ENCODE data around the gene EPM2A.
A peak's percentile ranks its signal among the peaks of the same experiment; 100 is the strongest.

EPM2A gene

GRCh38 chr6:145736661-145737144 lies 1.4 kb upstream of the EPM2A start:
- TF ChIP-seq MAX (IDR thresholded peaks at IDR 0.05; ENCODE audit: low read depth, low read length): no peak
- no peak for TF ChIP-seq POLR2A (IDR thresholded peaks at IDR 0.05; ENCODE audit: extremely low read depth, insufficient read length)
- TF ChIP-seq MYC (IDR thresholded peaks at IDR 0.05; ENCODE audit: low read depth, low read length): no peak
- no peak for TF ChIP-seq CTCF (IDR thresholded peaks at IDR 0.05; ENCODE audit: low read depth, low read length)
- DNase-seq (ENCODE audit: low read depth): peak; percentile 13
- H3K4me3 ChIP-seq (ENCODE audit: low read depth, low read length): no peak overlapping the region

GRCh38 chr6:145734486-145735355 lies 599 bp downstream of the EPM2A start:
- DNase-seq (ENCODE audit: low read depth): peak; percentile 96
- H3K4me3 ChIP-seq (ENCODE audit: low read depth, low read length): peak overlapping the region; percentile 71
- TF ChIP-seq MYC (IDR thresholded peaks at IDR 0.05; ENCODE audit: low read depth, low read length) (peak; percentile 37; the same call in 1 of the 2 replicates), POLR2A (IDR thresholded peaks at IDR 0.05; ENCODE audit: extremely low read depth, insufficient read length) (no peak), MAX (IDR thresholded peaks at IDR 0.05; ENCODE audit: low read depth, low read length) (peak; percentile 51)

- peak; percentile 55 for DNase-seq (ENCODE audit: low read depth)
- peak overlapping the region; percentile 71 for H3K4me3 ChIP-seq (ENCODE audit: low read depth, low read length)
- no peak for TF ChIP-seq MYC (IDR thresholded peaks at IDR 0.05; ENCODE audit: low read depth, low read length)
- TF ChIP-seq POLR2A (IDR thresholded peaks at IDR 0.05; ENCODE audit: extremely low read depth, insufficient read length): no peak
- no peak for TF ChIP-seq MAX (IDR thresholded peaks at IDR 0.05; ENCODE audit: low read depth, low read length)
- TF ChIP-seq CTCF (IDR thresholded peaks at IDR 0.05; ENCODE audit: low read depth, low read length): no peak
Observed at GRCh38 chr6:145733810-145734209, 1.5 kb downstream of the EPM2A start.

- no peak for DNase-seq (ENCODE audit: low read depth)
- no peak for TF ChIP-seq POLR2A (IDR thresholded peaks at IDR 0.05; ENCODE audit: extremely low read depth, insufficient read length)
- TF ChIP-seq MAX (IDR thresholded peaks at IDR 0.05; ENCODE audit: low read depth, low read length): no peak
- no peak for TF ChIP-seq CTCF (IDR thresholded peaks at IDR 0.05; ENCODE audit: low read depth, low read length)
- TF ChIP-seq MYC (IDR thresholded peaks at IDR 0.05; ENCODE audit: low read depth, low read length): no peak
- H3K4me3 ChIP-seq (ENCODE audit: low read depth, low read length): no peak overlapping the region
Observed at GRCh38 chr6:145733207-145733606, 2.1 kb downstream of the EPM2A start.

GRCh38 chr6:145731447-145731846 lies 3.9 kb downstream of the EPM2A start:
- peak; percentile 64 for DNase-seq (ENCODE audit: low read depth)
- TF ChIP-seq MAX (IDR thresholded peaks at IDR 0.05; ENCODE audit: low read depth, low read length): peak; percentile 52
- TF ChIP-seq MYC (IDR thresholded peaks at IDR 0.05; ENCODE audit: low read depth, low read length): no peak
- no peak overlapping the region for H3K4me3 ChIP-seq (ENCODE audit: low read depth, low read length)

GRCh38 chr6:145729887-145730286 lies 5.4 kb downstream of the EPM2A start:
- peak; percentile 14 for DNase-seq (ENCODE audit: low read depth)
- TF ChIP-seq CTCF (IDR thresholded peaks at IDR 0.05; ENCODE audit: low read depth, low read length) (no peak), POLR2A (IDR thresholded peaks at IDR 0.05; ENCODE audit: extremely low read depth, insufficient read length) (no peak), MAX (IDR thresholded peaks at IDR 0.05; ENCODE audit: low read depth, low read length) (no peak), MYC (IDR thresholded peaks at IDR 0.05; ENCODE audit: low read depth, low read length) (no peak)

More at GRCh38 chr6:145729887-145730286, 5.4 kb downstream of the EPM2A start:
- H3K4me3 ChIP-seq (ENCODE audit: low read depth, low read length): no peak overlapping the region
